ENCODE results near the gene INAFM2.

INAFM2 gene

DNA sequence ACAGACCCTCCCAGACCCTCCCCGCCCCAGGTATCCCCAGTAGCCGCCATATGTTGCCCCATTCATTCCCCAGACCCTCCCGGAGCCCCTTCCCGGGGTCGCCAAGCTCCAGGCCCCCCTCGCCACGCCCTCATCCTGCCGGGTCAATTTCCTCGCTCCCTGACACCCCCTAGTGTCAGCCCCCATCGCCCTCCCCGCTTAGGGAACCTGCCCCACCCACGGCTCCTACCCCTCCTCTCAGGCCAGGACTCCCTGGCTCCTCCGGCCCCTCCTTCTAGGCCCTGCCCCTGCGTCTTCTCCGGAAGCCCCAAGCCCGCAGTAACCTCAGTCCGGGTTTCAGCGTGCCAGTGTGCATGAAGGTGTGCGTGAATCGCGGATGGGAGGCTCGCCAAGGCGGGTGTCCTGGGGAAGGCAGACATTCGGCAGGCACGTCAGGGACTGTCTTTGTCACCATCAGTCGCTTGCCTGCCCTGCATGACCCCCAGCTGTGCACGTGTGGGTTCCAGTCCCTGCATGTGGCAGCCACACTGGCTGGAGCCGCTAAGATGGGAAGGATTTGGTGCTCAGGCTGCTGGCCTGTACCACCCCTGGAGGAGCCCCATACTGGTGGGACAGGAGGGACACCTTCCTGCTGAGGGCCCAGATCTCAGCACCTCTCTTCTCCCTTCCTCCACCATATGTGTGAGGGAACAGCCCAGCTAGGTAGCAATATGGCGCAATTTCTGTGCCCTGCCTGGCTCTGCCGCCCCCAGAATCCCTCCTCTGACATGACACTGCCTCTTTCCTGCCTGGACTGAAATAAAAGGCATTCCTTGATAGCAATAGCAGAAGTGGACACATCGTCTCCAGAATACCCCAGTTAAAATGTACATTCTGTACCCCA, 35.2 kb downstream of the INAFM2 start:
- DNase-seq (ENCODE audit: low read depth, low spot score): no peak

DNA sequence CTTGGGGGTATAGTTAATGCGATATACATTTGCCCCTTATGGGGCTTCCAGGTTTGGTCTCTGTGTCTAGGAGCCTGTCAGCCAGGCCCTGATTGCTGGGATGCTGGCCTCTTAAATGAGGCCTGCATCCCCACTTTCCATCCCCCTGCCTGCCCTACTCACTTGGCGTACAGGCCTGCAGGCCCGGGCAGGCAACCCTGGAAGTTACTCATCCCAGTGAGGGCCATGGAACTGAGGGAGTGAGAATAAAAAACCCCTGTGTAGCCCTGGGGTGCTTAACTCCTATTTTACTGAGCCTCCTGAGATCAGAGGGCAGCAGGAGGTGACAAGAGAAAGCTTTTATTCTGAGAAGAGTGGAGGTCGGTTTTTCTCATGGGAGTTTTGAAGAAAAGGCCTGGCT, 36.5 kb downstream of the INAFM2 start:
- DNase-seq (ENCODE audit: low read depth, low spot score): no peak

DNA sequence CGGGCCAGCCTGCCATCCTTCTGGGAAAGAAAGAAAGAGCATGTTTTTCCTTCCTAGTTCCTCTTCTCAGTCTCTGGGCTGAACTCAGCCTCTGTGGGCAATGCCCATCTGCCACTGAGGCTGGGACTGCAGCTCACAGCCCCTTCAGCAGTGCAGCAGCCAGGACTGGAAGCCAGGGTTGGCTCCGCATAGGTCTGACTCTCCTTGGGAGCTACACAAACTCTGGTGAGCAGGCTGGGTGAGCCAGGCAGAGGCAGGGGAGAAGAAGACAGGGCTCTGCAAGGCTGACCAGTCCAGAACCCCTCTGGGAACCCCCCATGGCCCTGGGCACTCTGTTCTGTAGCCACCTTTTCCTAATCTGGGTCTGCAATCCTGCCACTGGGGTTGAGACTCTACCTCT, 38.1 kb downstream of the INAFM2 start:
- DNase-seq (ENCODE audit: low read depth, low spot score): no peak

DNA sequence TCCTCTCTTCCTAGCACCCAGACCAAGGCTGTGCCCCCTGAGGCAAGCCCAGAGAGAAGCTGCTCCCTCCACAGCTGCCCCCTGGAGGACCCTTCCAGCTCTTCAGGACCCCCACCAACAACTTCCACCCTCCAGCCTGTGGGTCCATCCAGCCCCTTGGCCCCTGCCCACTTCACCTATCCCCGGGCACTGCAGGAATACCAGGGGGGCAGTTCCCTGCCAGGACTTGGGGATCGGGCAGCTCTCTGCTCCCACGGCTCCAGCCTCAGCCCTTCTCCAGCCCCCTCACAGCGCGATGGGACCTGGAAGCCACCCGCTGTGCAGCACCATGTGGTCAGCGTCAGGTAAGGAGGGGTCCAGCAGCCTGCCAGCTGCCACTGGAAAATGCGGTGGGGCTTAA, 40.1 kb downstream of the INAFM2 start:
- DNase-seq (ENCODE audit: low read depth, low spot score): no peak

DNA sequence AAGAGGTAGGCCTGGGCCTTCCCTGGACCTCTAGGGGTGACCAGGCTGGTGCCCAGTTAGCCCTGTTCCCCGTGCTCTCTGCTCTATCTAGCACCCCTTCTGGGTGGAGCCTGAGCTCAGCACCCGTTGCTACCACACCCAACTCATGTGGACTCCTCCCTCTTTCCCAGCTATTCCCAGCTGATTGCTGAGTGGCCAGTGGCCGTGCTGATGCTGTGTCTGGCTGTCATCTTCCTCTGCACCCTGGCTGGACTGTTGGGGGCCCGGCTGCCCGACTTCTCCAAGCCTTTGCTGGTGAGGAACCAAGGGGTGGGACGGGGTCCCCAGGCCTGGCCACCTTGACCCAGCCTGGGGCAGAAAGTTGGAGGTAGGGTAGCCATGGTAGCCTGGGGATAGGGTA, 40.8 kb downstream of the INAFM2 start:
- no peak for DNase-seq (ENCODE audit: low read depth, low spot score)

DNA sequence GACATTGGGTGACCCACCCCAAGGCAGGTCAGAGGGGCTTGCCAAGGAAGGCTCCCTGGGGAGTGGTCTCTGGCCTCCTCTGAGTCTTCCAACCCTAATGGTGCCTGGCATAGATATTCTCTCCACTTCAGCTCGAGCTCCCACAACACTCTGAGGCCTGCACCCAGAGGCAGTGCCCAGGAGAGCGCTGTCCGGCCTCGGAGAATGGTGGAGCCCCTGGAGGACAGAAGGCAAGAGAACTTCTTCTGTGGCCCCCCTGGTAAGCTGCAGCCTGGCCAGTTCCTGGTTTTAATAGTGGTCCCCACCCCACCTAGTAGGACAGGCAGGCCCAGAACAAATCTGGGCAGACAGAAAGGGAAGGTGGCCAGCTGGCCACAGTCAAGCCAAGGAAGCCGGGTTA, 41.5 kb downstream of the INAFM2 start:
- DNase-seq (ENCODE audit: low read depth, low spot score): no peak

DNA sequence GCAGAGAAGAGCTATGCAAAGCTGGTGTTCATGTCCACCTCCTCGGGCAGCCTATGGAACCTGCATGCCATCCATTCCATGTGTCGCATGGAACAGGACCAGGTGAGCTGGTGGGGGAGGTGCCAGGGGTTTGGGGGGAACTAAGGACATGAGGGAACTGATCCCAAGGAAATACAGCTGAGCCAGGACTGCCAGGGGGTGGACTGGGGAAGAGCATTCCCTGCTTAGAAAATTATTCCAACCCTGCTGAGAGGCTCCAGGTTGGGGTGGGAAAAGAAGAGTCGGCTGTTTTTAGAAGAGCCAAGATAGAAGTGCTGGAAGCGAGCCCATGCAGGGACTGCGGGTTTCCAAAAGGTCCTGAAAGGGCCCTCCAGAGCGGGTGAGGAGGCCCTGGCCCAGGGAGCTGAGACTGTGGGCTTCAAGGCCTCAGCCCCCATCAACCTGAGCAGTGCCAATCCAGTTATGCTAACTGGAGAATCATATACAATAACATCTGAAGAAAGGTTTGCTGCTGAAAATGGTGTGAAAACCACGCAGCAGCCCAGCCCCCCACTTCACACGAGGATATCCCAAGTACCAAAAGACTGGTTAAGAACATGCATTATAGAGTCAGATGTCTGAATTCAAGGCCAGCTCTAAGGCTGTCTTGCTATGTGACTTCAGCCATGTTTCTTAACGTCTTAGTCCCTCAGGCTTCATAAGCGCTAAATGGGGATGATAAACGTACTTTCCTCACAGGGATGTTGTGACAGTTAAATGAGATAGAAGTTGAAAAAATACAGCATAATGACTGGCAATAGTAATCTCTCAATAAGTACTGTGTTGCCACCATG, 42.3 kb downstream of the INAFM2 start:
- DNase-seq (ENCODE audit: low read depth, low spot score): no peak

DNA sequence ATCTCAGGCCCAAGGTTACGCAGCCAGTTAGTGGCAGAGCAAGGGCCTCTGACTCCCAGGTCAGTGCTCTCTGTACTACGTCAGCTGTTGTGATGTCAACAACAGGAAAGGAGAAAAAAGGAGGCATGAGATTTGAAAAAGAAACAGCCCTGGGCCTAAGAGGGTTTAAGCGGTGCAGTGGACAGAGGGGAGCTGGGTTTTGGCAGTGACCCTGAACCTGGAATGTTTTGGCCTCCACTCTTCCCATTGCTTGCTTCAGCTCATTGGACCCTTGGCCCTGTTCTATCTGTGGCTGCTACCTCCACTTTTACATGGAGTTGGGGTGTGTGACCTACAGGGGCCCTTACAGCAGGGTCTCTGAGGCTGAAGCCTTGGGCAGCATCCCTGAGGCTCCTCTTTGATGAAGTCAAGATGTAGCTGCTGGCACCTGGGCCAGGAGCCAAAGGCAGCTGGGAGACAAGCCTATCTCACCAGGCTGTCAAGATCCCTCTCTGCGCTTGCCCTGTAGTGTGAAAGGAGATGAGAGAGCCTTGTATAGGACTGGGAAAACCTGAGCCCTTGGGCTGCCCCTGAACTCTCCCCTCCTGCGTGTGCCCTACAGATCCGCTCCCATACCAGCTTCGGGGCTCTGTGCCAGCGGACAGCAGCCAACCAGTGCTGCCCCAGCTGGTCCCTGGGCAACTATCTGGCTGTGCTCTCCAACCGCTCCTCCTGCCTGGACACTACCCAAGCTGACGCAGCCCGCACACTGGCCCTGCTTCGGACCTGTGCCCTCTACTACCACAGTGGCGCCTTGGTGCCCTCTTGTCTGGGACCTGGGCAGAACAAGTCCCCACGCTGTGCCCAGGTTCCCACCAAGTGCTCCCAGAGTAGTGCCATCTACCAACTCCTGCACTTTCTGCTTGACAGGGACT, 43.2 kb downstream of the INAFM2 start:
- DNase-seq (ENCODE audit: low read depth, low spot score): no peak

DNA sequence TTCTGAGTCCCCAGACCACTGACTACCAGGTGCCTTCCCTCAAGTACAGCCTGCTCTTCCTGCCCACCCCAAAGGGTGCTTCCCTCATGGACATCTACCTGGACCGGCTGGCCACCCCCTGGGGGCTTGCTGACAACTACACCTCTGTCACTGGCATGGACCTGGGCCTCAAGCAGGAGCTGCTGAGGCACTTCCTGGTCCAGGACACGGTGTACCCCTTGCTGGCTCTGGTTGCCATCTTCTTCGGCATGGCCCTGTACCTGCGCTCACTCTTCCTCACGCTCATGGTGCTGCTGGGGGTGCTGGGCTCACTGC, 43.8 kb downstream of the INAFM2 start:
- DNase-seq (ENCODE audit: low read depth, low spot score): no peak

DNA sequence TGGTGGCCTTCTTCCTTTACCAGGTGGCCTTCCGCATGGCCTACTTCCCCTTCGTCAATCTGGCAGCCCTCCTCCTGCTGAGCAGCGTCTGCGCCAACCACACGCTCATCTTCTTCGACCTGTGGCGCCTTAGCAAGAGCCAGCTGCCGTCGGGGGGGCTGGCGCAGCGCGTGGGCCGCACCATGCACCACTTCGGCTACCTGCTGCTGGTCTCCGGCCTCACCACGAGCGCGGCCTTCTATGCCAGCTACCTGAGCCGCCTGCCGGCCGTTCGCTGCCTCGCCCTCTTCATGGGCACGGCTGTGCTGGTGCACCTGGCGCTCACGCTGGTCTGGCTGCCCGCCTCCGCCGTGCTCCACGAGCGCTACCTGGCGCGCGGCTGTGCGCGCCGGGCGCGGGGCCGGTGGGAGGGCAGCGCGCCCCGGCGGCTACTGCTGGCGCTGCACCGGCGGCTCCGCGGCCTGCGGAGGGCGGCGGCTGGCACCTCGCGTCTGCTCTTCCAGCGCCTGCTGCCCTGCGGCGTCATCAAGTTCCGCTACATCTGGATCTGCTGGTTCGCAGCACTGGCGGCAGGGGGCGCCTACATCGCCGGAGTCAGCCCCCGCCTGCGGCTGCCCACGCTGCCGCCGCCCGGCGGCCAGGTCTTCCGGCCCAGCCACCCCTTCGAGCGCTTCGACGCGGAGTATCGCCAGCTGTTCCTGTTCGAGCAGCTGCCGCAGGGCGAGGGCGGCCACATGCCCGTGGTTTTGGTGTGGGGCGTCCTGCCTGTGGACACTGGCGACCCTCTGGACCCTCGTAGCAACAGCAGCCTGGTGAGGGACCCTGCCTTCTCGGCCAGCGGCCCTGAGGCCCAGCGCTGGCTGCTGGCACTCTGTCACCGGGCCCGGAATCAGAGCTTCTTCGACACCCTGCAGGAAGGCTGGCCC, 44.5 kb downstream of the INAFM2 start:
- DNase-seq (ENCODE audit: low read depth, low spot score): no peak

DNA sequence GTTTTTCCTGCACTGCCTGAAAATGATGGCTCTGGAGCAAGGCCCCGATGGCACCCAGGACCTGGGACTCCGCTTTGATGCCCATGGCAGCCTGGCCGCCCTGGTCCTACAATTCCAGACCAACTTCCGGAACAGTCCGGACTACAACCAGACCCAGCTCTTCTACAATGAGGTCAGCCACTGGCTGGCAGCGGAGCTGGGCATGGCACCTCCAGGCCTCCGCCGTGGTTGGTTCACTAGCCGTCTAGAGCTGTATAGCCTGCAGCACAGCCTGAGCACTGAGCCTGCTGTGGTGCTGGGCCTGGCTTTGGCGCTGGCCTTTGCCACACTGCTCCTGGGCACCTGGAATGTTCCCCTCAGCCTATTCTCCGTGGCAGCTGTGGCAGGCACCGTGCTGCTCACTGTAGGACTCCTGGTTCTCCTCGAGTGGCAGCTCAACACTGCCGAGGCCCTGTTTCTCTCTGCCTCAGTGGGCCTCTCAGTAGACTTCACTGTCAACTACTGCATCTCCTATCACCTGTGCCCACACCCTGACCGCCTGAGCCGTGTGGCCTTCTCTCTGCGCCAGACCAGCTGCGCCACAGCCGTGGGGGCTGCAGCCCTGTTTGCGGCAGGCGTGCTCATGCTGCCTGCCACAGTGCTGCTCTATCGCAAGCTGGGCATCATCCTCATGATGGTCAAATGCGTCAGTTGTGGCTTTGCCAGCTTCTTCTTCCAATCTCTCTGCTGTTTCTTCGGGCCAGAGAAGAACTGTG, 45.4 kb downstream of the INAFM2 start:
- no peak for DNase-seq (ENCODE audit: low read depth, low spot score)

DNA sequence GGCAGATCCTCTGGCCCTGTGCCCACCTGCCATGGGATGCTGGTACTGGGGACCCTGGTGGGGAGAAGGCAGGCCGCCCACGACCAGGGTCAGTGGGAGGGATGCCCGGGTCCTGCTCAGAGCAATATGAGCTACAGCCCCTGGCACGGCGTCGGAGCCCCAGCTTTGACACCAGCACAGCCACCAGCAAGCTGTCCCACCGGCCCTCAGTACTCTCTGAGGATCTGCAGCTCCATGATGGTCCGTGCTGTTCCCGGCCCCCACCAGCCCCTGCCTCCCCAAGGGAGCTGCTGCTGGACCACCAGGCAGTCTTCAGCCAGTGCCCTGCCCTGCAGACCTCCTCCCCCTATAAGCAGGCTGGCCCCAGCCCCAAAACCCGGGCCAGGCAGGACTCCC, 46.0 kb downstream of the INAFM2 start:
- no peak for DNase-seq (ENCODE audit: low read depth, low spot score)

DNA sequence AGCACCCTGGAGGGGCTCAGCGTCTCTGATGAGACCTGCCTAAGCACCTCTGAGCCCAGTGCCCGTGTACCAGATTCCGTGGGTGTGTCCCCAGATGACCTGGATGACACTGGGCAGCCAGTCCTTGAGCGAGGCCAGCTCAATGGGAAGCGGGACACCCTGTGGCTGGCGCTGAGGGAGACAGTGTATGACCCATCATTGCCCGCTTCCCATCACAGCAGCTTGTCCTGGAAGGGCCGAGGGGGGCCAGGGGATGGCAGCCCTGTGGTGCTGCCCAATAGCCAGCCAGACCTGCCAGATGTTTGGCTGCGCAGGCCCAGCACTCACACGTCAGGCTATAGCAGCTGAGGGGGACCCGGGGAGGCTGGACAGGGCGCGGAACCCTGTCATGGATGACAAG, 46.5 kb downstream of the INAFM2 start:
- DNase-seq (ENCODE audit: low read depth, low spot score): no peak

DNA sequence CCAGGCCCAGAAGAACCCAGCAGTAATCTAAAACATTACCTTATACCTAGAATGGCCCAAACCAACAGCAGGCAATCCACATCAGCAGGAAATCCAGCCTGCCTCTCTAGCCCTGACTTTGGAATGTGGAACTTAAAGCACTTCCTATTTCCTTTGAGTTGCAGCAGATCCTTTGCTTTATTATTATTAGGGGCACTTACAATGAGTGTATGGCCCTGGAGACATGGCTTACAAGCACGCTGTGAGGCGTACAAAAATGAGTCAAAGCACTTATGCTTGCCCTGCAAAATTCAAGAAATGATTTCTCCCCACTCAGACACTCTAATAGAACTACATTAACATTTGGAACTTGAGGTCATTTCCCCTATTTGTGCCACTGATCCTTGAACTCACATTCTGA, 49.5 kb downstream of the INAFM2 start:
- DNase-seq (ENCODE audit: low read depth, low spot score): no peak

All from brain pericyte (primary cell).